22Rv1 (cell line): Measurements from ENCODE around the gene HGFAC.

Source experiments
- CTCF ChIP-seq: fragments of 450-650 bp; IDR thresholded peaks from 2 replicates; pipeline ENCODE4 v1.5.1; 2017; ENCODE audit warnings: mild to moderate bottlenecking
- ZFX ChIP-seq: fragments of 450-650 bp; IDR thresholded peaks from 2 replicates; pipeline ENCODE4 v1.6.1; 2017; ENCODE audit warnings: antibody characterized with exemption, borderline replicate concordance

- no peak for TF ChIP-seq CTCF
- TF ChIP-seq ZFX, result no peak
Observed at GRCh38 chr4:3431446-3431993, 10.2 kb upstream of the HGFAC start.
